Activated CD4-positive, alpha-beta T cell treated with anti-CD3 and anti-CD28 coated beads, Interleukin-2, amount 10 ng/mL, durations not matched to agents 24 days and 14 days (primary cell): Measurements from ENCODE around the gene PYDC1. TPM values are rescaled to one million over a fixed set of nuclear protein-coding genes. Genes with fewer than 3 reads are reported as not detected.
"Not testable (repeated sequence)": the region's sequence is repeated elsewhere in the genome, so short reads cannot be mapped to it uniquely, and the experiment has no call there.

Experiments used
- DNase-seq: peaks from one replicate; pipeline ENCODE4 v3.0.0; 2022
- H3K27ac Mint-ChIP-seq: one replicate; pipeline ENCODE4 v1.8.0; 2022; ENCODE audit warnings: mild to moderate bottlenecking, mixed read lengths
- H3K27me3 Mint-ChIP-seq: one replicate; pipeline ENCODE4 v1.8.0; 2022; ENCODE audit warnings: mixed read lengths
- H3K36me3 Mint-ChIP-seq: one replicate; pipeline ENCODE4 v1.8.0; 2022; ENCODE audit warnings: low read depth, mild to moderate bottlenecking, mixed read lengths
- H3K4me1 Mint-ChIP-seq: one replicate; pipeline ENCODE4 v1.8.0; 2021; ENCODE audit warnings: mixed read lengths
- H3K4me3 Mint-ChIP-seq: one replicate; pipeline ENCODE4 v1.8.0; 2022; ENCODE audit warnings: mild to moderate bottlenecking, moderate library complexity, mixed read lengths
- H3K9me3 Mint-ChIP-seq: one replicate; pipeline ENCODE4 v1.8.0; 2021; ENCODE audit warnings: mixed read lengths
- intact Hi-C: fragments of 100-400 bp; cut with micrococcal nuclease; formaldehyde crosslinking; loops from one replicate; pipeline ENCODE4 v1.15.1; 2023
- total RNA-seq: library from RNA; stranded (reverse); gene quantifications from 2 replicates; pipeline ENCODE4 v1.2.3, GENCODE V29; 2022

PYDC1 gene
- total RNA-seq, 1 donor from 2014 or later, result not detected

DNA sequence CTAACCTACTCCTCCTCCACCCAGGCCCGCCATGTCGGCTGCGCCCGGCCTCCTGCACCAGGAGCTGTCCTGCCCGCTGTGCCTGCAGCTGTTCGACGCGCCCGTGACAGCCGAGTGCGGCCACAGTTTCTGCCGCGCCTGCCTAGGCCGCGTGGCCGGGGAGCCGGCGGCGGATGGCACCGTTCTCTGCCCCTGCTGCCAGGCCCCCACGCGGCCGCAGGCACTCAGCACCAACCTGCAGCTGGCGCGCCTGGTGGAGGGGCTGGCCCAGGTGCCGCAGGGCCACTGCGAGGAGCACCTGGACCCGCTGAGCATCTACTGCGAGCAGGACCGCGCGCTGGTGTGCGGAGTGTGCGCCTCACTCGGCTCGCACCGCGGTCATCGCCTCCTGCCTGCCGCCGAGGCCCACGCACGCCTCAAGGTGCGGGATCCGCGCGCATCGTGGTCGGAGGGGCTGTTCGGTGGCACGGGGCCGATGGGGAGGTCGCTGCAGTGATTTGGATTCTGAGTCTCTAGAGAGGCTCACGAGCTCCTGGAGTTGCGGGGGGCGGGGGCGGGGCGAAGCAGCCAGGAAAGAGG is 2.1 kb downstream of the PYDC1 start:
- no peaks in the 10 kb centered on the region for H3K36me3 Mint-ChIP-seq
- no peaks in the 10 kb centered on the region for H3K9me3 Mint-ChIP-seq
- H3K27ac Mint-ChIP-seq, result no peak overlapping the region
- intact Hi-C loops, result loop anchor here (5.0 kb wide), 1 partner anchor 88 kb away; no protein-coding TSS in a partner anchor
- peaks cover 41% of the 10 kb centered on the region for H3K27me3 Mint-ChIP-seq
- DNase-seq, result no peak
- H3K4me3 Mint-ChIP-seq, result peak overlapping the region; percentile 84
- H3K4me1 Mint-ChIP-seq, result peaks cover 24% of the 10 kb centered on the region

DNA sequence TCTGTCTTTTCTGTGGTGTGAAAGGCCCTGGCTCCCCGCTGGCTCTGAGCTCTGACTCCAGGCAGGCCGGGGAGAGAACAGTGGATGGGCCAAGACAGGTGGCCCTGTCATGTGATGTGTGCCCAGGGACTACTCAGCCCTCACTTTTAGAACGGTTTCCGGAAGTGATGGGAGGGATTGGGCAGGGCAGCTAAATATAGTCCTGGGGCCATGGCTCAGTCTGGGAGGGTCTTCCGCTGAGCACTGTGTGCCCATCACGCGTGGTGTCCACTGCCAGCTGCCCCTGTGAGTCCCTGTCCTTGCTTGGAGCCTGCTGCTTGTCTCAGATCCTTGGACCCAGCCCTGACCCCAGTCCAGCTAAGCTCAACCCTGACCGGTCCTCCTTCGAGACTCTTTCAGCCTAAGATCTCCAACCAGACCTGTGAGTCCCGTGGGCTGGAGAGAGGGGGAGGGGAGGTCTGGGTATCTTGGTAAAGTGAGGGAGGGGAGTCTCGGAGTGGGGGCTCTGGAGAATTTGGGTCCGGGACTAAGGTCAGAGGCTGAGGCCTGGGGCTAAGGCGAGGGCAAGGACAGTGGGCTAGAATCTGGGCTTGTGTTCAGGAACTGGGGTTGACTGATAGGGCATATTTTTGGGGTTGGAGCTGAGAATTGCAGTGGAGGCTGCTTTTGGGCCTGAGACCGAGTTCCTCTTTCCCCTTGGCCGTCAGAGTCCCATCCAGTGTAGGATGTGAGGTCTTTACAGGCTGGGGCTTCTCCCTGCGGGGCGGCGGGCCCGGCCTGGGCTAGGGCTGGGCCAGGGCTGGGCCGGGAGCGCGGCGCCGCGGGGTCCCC is 2.8 kb downstream of the PYDC1 start, which contains the start of gene TRIM72:
Gene TRIM72, plus strand, starts transcription at position 243 of the 831 bp plus-strand sequence. CDS start 620 bp downstream, outside the sequence.
- peak within 1 kb of the TSS; percentile 84 for H3K4me3 Mint-ChIP-seq
- peaks cover 24% of the 10 kb centered on the region for H3K4me1 Mint-ChIP-seq
- H3K9me3 Mint-ChIP-seq, result no peaks in the 10 kb centered on the region
- DNase-seq, result no peak
- H3K27me3 Mint-ChIP-seq, result peaks cover 41% of the 10 kb centered on the region
- no peaks in the 10 kb centered on the region for H3K36me3 Mint-ChIP-seq
- intact Hi-C loops, result no loop called here
- no peak within 1 kb of the TSS for H3K27ac Mint-ChIP-seq

- Mint-ChIP-seq H3K4me1 (peaks cover 25% of the 10 kb centered on the region), H3K27me3 (peaks cover 34% of the 10 kb centered on the region), H3K36me3 (no peaks in the 10 kb centered on the region), H3K9me3 (no peaks in the 10 kb centered on the region), H3K4me3 (no peak overlapping the region), H3K27ac (no peak overlapping the region)
- intact Hi-C loops, result no loop called here
- DNase-seq, result no peak
These were observed 3.6 kb downstream of the PYDC1 start for GRCh38 chr16:31213342-31213741.

DNA sequence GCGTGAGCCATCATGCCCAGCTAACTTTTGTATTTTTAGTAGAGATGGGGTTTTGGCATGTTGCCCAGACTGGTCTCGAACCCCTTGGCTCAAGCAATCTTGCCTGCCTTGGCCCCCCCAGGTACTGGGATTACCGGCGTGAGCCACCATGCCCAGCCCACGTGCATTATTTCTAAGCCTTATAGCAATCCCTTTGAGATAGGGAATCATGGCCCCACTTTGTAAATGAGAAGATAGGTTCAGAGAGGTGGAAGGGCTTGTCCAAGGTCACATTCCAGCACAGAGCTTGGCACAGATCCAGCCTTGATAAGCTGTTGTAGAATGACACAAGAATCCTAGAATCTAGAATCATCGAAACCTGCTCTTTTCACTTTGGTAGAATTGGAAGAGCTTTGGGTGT is 10.2 kb downstream of the PYDC1 start:
- intact Hi-C loops, result no loop called here
- Mint-ChIP-seq H3K27me3 (peaks cover 1% of the 10 kb centered on the region), H3K4me3 (no peak overlapping the region), H3K27ac (no peak overlapping the region), H3K9me3 (no peaks in the 10 kb centered on the region), H3K4me1 (peaks cover 30% of the 10 kb centered on the region), H3K36me3 (peaks cover 3% of the 10 kb centered on the region)
- no peak for DNase-seq

- H3K9me3 Mint-ChIP-seq, result no peaks in the 10 kb centered on the region
- intact Hi-C loops, result loop anchor here (5.0 kb wide), 1 partner anchor 62 kb away; no protein-coding TSS in a partner anchor
- peak overlapping the region; percentile 45 for H3K27ac Mint-ChIP-seq
- no peak for DNase-seq
- H3K27me3 Mint-ChIP-seq, result peaks cover 1% of the 10 kb centered on the region
- peaks cover 6% of the 10 kb centered on the region for H3K36me3 Mint-ChIP-seq
- H3K4me1 Mint-ChIP-seq, result peaks cover 39% of the 10 kb centered on the region
- no peak overlapping the region for H3K4me3 Mint-ChIP-seq
These were observed 11.9 kb downstream of the PYDC1 start for GRCh38 chr16:31204871-31205666.

GRCh38 chr16:31202414-31203375 is 14.2 kb downstream of the PYDC1 start, which contains the start of gene PYCARD:
Gene PYCARD (minus strand): TSS chr16:31202760. CDS start chr16:31202690, 70 bp downstream.
- no peaks in the 10 kb centered on the region for H3K9me3 Mint-ChIP-seq
- peaks cover 18% of the 10 kb centered on the region for H3K36me3 Mint-ChIP-seq
- peak within 1 kb of the TSS; percentile 87 for H3K27ac Mint-ChIP-seq
- DNase-seq, result peak; percentile 86
- peak within 1 kb of the TSS; percentile 89 for H3K4me3 Mint-ChIP-seq
- H3K4me1 Mint-ChIP-seq, result peaks cover 54% of the 10 kb centered on the region
- H3K27me3 Mint-ChIP-seq, result peaks cover 1% of the 10 kb centered on the region
- intact Hi-C loops, result loop anchor here (1.0 to 5.0 kb wide), 6 partner anchors 9 to 666 kb away; partner anchors contain the start of gene ZNF843

GRCh38 chr16:31201582-31202413 is 15.1 kb downstream of the PYDC1 start:
- Mint-ChIP-seq H3K27me3 (peaks cover 1% of the 10 kb centered on the region), H3K4me1 (peaks cover 56% of the 10 kb centered on the region), H3K36me3 (peaks cover 19% of the 10 kb centered on the region)

GRCh38 chr16:31200821-31201568 is 15.9 kb downstream of the PYDC1 start:
- intact Hi-C loops, result loop anchor here (1.0 to 5.0 kb wide), 4 partner anchors 66 to 186 kb away; no protein-coding TSS in a partner anchor
- peaks cover 56% of the 10 kb centered on the region for H3K4me1 Mint-ChIP-seq
- DNase-seq, result peak; percentile 87

More at GRCh38 chr16:31201582-31202413, 15.1 kb downstream of the PYDC1 start:
- Mint-ChIP-seq H3K4me3 (peak overlapping the region; percentile 89), H3K27ac (peak overlapping the region; percentile 87), H3K9me3 (no peaks in the 10 kb centered on the region)
- peak; percentile 70 for DNase-seq
- intact Hi-C loops, result loop anchor here (1.0 to 5.0 kb wide), 9 partner anchors 10 to 667 kb away; partner anchors contain the start of gene ZNF843

GRCh38 chr16:31200111-31200510 is 16.8 kb downstream of the PYDC1 start:
- not testable (repeated sequence) for DNase-seq, H3K9me3 Mint-ChIP-seq, H3K27me3 Mint-ChIP-seq
- intact Hi-C loops, result loop anchor here (2.0 to 5.0 kb wide), 2 partner anchors 67 to 187 kb away; no protein-coding TSS in a partner anchor
- Mint-ChIP-seq H3K4me3 (peak overlapping the region; percentile 2), H3K36me3 (peaks cover 31% of the 10 kb centered on the region), H3K4me1 (peaks cover 56% of the 10 kb centered on the region), H3K27ac (peak overlapping the region; percentile 35)

More at GRCh38 chr16:31200821-31201568, 15.9 kb downstream of the PYDC1 start:
- H3K27me3 Mint-ChIP-seq, result no peaks in the 10 kb centered on the region
- H3K9me3 Mint-ChIP-seq, result no peaks in the 10 kb centered on the region
- peak overlapping the region; percentile 74 for H3K27ac Mint-ChIP-seq
- peaks cover 27% of the 10 kb centered on the region for H3K36me3 Mint-ChIP-seq
- H3K4me3 Mint-ChIP-seq, result peak overlapping the region; percentile 89

GRCh38 chr16:31199430-31200041 is 17.4 kb downstream of the PYDC1 start:
- no peaks in the 10 kb centered on the region for H3K27me3 Mint-ChIP-seq
- H3K4me3 Mint-ChIP-seq, result peak overlapping the region; percentile 4
- H3K9me3 Mint-ChIP-seq, result no peaks in the 10 kb centered on the region
- H3K36me3 Mint-ChIP-seq, result peaks cover 32% of the 10 kb centered on the region
- H3K4me1 Mint-ChIP-seq, result peaks cover 56% of the 10 kb centered on the region
- DNase-seq, result no peak
- H3K27ac Mint-ChIP-seq, result peak overlapping the region; percentile 35
- intact Hi-C loops, result loop anchor here (2.0 to 5.0 kb wide), 2 partner anchors 68 to 187 kb away; no protein-coding TSS in a partner anchor
